ENCODE results near the gene P2RY12. TPM values are rescaled to one million over a fixed set of nuclear protein-coding genes. Genes with fewer than 3 reads are reported as not detected.

Gene P2RY12
- total RNA-seq, 1 donor from 2014 or later, result not detected

GRCh38 chr3:151327571-151328198 lies 56.9 kb downstream of the P2RY12 start:
- Mint-ChIP-seq H3K4me1 (ENCODE audit: low read depth) (peaks cover 22% of the 10 kb centered on the region), H3K9me3 (no peaks in the 10 kb centered on the region), H3K36me3 (ENCODE audit: low read depth) (no peaks in the 10 kb centered on the region), H3K27ac (no peak overlapping the region), H3K27me3 (ENCODE audit: low read depth) (no peaks in the 10 kb centered on the region), H3K4me3 (ENCODE audit: low read depth) (no peak overlapping the region)
- DNase-seq (ENCODE audit: low spot score), result no peak
- intact Hi-C loops (cut with micrococcal nuclease), result loop anchor here (1.0 to 5.0 kb wide), 2 partner anchors 37 to 100 kb away; no protein-coding TSS in a partner anchor

GRCh38 chr3:151322511-151322910 lies 62.0 kb downstream of the P2RY12 start:
- intact Hi-C loops (cut with micrococcal nuclease), result no loop called here
- Mint-ChIP-seq H3K4me3 (ENCODE audit: low read depth) (no peak overlapping the region), H3K9me3 (no peaks in the 10 kb centered on the region), H3K36me3 (ENCODE audit: low read depth) (no peaks in the 10 kb centered on the region), H3K27ac (no peak overlapping the region), H3K4me1 (ENCODE audit: low read depth) (peaks cover 45% of the 10 kb centered on the region), H3K27me3 (ENCODE audit: low read depth) (no peaks in the 10 kb centered on the region)
- DNase-seq (ENCODE audit: low spot score), result no peak

DNA sequence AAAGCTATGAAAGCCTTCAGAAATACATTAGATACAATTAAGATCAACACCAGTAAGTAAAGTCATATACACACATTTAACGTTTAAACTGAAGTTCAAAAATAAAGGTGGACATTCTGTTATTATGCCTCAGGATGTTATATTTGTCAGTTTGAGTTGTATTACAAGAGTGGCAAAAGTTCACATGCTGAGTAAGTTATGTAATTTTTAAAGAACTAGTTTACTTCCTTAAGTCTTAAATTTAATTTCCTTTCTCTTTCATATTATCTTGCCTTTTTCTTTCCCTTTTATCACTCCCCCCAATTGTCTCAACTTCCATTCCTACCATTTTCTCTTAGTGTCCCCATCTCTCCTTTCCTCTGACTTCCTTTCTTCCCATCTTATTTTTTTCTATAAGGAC lies 63.0 kb downstream of the P2RY12 start:
- Mint-ChIP-seq H3K36me3 (ENCODE audit: low read depth) (no peaks in the 10 kb centered on the region), H3K4me1 (ENCODE audit: low read depth) (peaks cover 48% of the 10 kb centered on the region), H3K4me3 (ENCODE audit: low read depth) (no peak overlapping the region), H3K27ac (no peak overlapping the region), H3K9me3 (no peaks in the 10 kb centered on the region), H3K27me3 (ENCODE audit: low read depth) (no peaks in the 10 kb centered on the region)
- intact Hi-C loops (cut with micrococcal nuclease), result no loop called here
- DNase-seq (ENCODE audit: low spot score), result no peak

DNA sequence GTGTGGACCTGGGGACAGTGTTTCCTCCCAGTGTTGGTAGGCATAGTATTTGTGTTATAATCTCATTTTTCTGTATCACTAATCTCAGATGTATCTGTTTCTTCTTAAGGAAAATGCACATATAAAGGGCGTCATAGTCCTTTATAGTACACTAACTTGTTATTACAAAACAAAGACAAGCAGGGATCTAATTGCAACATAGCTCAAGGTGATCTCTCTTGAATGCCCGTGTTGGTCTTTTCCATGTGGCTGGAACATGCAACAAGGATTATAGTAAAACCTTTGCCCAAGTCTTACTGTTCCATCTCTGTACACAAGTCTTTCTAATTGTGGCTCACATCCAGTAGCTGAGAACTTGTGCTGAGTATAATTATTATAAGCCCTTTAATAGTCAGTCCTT lies 64.4 kb downstream of the P2RY12 start:
- H3K36me3 Mint-ChIP-seq (ENCODE audit: low read depth), result no peaks in the 10 kb centered on the region
- DNase-seq (ENCODE audit: low spot score), result no peak
- H3K9me3 Mint-ChIP-seq, result no peaks in the 10 kb centered on the region
- intact Hi-C loops (cut with micrococcal nuclease), result loop anchor here (1.0 kb wide), 1 partner anchor 36 kb away; no protein-coding TSS in a partner anchor
- no peaks in the 10 kb centered on the region for H3K27me3 Mint-ChIP-seq (ENCODE audit: low read depth)
- H3K4me1 Mint-ChIP-seq (ENCODE audit: low read depth), result peaks cover 61% of the 10 kb centered on the region
- no peak overlapping the region for H3K4me3 Mint-ChIP-seq (ENCODE audit: low read depth)
- no peak overlapping the region for H3K27ac Mint-ChIP-seq

- Mint-ChIP-seq H3K27me3 (ENCODE audit: low read depth) (no peaks in the 10 kb centered on the region), H3K4me3 (ENCODE audit: low read depth) (no peak overlapping the region), H3K4me1 (ENCODE audit: low read depth) (peaks cover 66% of the 10 kb centered on the region), H3K27ac (no peak overlapping the region), H3K9me3 (no peaks in the 10 kb centered on the region), H3K36me3 (ENCODE audit: low read depth) (no peaks in the 10 kb centered on the region)
- no peak for DNase-seq (ENCODE audit: low spot score)
- intact Hi-C loops (cut with micrococcal nuclease), result loop anchor here (1.0 to 10.0 kb wide), 2 partner anchors 35 to 805 kb away; no protein-coding TSS in a partner anchor
Observed at GRCh38 chr3:151319628-151320027, 64.9 kb downstream of the P2RY12 start.

- H3K27ac Mint-ChIP-seq, result no peak overlapping the region
- no peaks in the 10 kb centered on the region for H3K36me3 Mint-ChIP-seq (ENCODE audit: low read depth)
- DNase-seq (ENCODE audit: low spot score), result no peak
- no peaks in the 10 kb centered on the region for H3K27me3 Mint-ChIP-seq (ENCODE audit: low read depth)
- H3K9me3 Mint-ChIP-seq, result no peaks in the 10 kb centered on the region
- H3K4me1 Mint-ChIP-seq (ENCODE audit: low read depth), result peaks cover 68% of the 10 kb centered on the region
- no peak overlapping the region for H3K4me3 Mint-ChIP-seq (ENCODE audit: low read depth)
- intact Hi-C loops (cut with micrococcal nuclease), result loop anchor here (10.0 kb wide), 1 partner anchor 806 kb away; no protein-coding TSS in a partner anchor
Observed at GRCh38 chr3:151318991-151319390, 65.6 kb downstream of the P2RY12 start.

DNA sequence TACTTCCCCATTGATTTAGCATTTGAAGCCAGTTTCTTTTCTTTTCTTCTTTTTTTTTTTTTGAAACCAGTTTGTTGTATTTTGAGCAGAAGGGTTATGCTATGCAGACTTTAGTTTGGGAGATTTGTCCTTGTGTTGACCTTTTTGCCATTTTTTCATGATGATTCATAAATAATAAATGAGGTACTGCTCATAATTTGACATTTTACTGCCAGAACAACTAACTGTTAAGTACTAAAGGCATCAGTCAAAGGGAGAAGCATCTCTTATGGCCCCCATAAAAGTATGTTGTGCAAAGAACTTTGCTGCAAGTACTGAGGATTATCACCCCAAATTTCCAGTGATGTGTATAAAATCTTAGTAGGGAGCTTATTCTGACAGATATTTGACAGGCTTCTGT lies 66.2 kb downstream of the P2RY12 start:
- no peak for DNase-seq (ENCODE audit: low spot score)
- H3K27me3 Mint-ChIP-seq (ENCODE audit: low read depth), result no peaks in the 10 kb centered on the region
- H3K27ac Mint-ChIP-seq, result no peak overlapping the region
- intact Hi-C loops (cut with micrococcal nuclease), result loop anchor here (10.0 kb wide), 1 partner anchor 806 kb away; no protein-coding TSS in a partner anchor
- no peaks in the 10 kb centered on the region for H3K9me3 Mint-ChIP-seq
- no peaks in the 10 kb centered on the region for H3K36me3 Mint-ChIP-seq (ENCODE audit: low read depth)
- H3K4me3 Mint-ChIP-seq (ENCODE audit: low read depth), result no peak overlapping the region
- peaks cover 62% of the 10 kb centered on the region for H3K4me1 Mint-ChIP-seq (ENCODE audit: low read depth)

GRCh38 chr3:151316267-151316991 lies 68.1 kb downstream of the P2RY12 start, which contains the start of gene GPR87:
GPR87 (minus strand) TSS chr3:151316820; CDS start chr3:151300100, 16,720 bp downstream.
- Mint-ChIP-seq H3K4me1 (ENCODE audit: low read depth) (peaks cover 51% of the 10 kb centered on the region), H3K27ac (peak within 1 kb of the TSS; percentile 80), H3K4me3 (ENCODE audit: low read depth) (peak within 1 kb of the TSS; percentile 55), H3K9me3 (no peaks in the 10 kb centered on the region), H3K27me3 (ENCODE audit: low read depth) (no peaks in the 10 kb centered on the region), H3K36me3 (ENCODE audit: low read depth) (peaks cover 4% of the 10 kb centered on the region)
- intact Hi-C loops (cut with micrococcal nuclease), result loop anchor here (1.0 to 10.0 kb wide), 4 partner anchors 11 to 808 kb away; no protein-coding TSS in a partner anchor
- no peak for DNase-seq (ENCODE audit: low spot score)

DNA sequence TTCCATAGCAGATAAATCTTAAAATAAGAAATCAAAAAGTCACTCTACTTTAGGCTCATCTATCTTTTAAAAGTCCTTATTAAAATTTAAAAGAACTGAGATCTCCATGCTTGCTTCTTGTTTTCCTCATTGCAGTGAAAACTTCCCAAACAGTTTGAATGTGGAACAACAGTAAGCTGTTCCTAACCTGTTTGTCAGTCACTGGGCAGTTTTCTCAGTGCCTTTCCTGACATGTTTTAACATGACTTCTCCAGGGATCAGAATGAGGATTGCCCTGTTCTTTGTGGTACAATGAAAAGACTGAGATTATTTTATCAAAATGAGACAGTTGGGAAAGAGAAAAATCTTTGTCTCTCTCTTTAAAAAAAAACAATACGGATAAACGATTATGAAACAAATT lies 68.7 kb downstream of the P2RY12 start:
- no peak for DNase-seq (ENCODE audit: low spot score)
- Mint-ChIP-seq H3K4me1 (ENCODE audit: low read depth) (peaks cover 48% of the 10 kb centered on the region), H3K36me3 (ENCODE audit: low read depth) (peaks cover 4% of the 10 kb centered on the region), H3K27ac (peak overlapping the region; percentile 80), H3K9me3 (no peaks in the 10 kb centered on the region), H3K27me3 (ENCODE audit: low read depth) (no peaks in the 10 kb centered on the region), H3K4me3 (ENCODE audit: low read depth) (peak overlapping the region; percentile 55)
- intact Hi-C loops (cut with micrococcal nuclease), result loop anchor here (1.0 to 10.0 kb wide), 4 partner anchors 11 to 809 kb away; no protein-coding TSS in a partner anchor

DNA sequence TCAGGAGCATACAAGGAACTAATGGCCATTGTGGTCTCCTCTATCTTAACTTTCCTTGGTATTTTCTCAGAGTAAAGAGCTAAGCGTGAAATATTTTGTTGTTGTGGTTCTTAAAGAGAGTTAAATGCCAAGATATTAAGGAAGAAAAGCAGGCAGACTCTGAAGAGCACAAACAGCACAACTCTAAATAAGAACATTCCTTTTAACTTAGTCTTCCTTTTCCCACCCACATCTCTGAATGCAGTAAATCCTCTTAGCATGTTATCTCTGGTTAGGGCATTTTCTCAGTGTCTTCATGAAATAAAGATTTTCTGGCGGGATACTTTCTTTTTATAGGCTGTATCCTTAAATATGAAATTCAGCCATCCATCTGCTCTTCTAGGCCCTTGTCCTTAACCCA lies 69.4 kb downstream of the P2RY12 start:
- Mint-ChIP-seq H3K9me3 (no peaks in the 10 kb centered on the region), H3K27me3 (ENCODE audit: low read depth) (no peaks in the 10 kb centered on the region), H3K27ac (no peak overlapping the region), H3K4me1 (ENCODE audit: low read depth) (peaks cover 43% of the 10 kb centered on the region), H3K4me3 (ENCODE audit: low read depth) (peak overlapping the region; percentile 17), H3K36me3 (ENCODE audit: low read depth) (peaks cover 4% of the 10 kb centered on the region)
- DNase-seq (ENCODE audit: low spot score), result no peak
- intact Hi-C loops (cut with micrococcal nuclease), result loop anchor here (10.0 kb wide), 1 partner anchor 810 kb away; no protein-coding TSS in a partner anchor

DNA sequence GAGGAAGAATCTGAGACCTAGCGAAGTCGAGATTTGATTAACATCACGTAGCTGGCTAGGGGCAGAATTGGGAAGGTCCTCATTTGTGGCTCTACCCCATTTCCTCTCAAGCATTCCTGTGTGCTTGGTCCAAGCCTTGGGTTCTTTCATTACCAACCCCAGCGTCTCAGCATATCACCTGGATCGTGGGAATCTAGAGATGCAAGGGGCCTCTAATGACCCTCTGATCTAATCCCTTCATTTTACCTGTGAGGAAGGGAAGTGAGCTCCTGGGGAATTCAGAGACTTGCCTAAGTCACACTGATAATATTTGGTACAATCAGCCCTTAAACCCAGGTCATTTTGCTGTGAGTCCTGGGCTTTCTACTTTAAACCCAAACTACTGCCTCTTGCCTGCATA lies 70.0 kb downstream of the P2RY12 start:
- H3K36me3 Mint-ChIP-seq (ENCODE audit: low read depth), result peaks cover 4% of the 10 kb centered on the region
- peaks cover 41% of the 10 kb centered on the region for H3K4me1 Mint-ChIP-seq (ENCODE audit: low read depth)
- intact Hi-C loops (cut with micrococcal nuclease), result loop anchor here (10.0 kb wide), 1 partner anchor 810 kb away; no protein-coding TSS in a partner anchor
- no peaks in the 10 kb centered on the region for H3K9me3 Mint-ChIP-seq
- H3K4me3 Mint-ChIP-seq (ENCODE audit: low read depth), result no peak overlapping the region
- H3K27ac Mint-ChIP-seq, result no peak overlapping the region
- no peak for DNase-seq (ENCODE audit: low spot score)
- H3K27me3 Mint-ChIP-seq (ENCODE audit: low read depth), result no peaks in the 10 kb centered on the region

DNA sequence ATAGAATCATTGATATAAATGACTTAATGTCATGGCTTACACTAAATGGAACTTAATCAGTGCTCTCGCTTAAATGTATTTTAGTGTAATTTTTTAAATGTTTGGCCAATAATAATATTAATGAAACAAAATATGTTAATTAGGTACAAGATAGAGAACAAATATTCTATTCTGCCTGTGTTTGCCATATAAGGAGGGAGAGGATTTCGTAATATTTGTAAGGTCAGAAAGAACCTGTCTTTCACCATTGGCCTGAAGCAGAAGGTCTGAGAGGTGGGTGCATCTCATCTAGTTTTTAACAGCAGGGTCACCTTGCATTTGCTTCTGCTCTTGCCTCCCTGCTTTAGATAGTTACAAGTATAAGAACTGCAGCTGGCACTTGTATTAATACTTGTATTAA lies 70.4 kb downstream of the P2RY12 start:
- H3K36me3 Mint-ChIP-seq (ENCODE audit: low read depth), result peaks cover 4% of the 10 kb centered on the region
- H3K4me3 Mint-ChIP-seq (ENCODE audit: low read depth), result no peak overlapping the region
- peaks cover 44% of the 10 kb centered on the region for H3K4me1 Mint-ChIP-seq (ENCODE audit: low read depth)
- no peak for DNase-seq (ENCODE audit: low spot score)
- no peaks in the 10 kb centered on the region for H3K9me3 Mint-ChIP-seq
- intact Hi-C loops (cut with micrococcal nuclease), result loop anchor here (10.0 kb wide), 1 partner anchor 811 kb away; no protein-coding TSS in a partner anchor
- H3K27me3 Mint-ChIP-seq (ENCODE audit: low read depth), result no peaks in the 10 kb centered on the region
- H3K27ac Mint-ChIP-seq, result no peak overlapping the region

DNA sequence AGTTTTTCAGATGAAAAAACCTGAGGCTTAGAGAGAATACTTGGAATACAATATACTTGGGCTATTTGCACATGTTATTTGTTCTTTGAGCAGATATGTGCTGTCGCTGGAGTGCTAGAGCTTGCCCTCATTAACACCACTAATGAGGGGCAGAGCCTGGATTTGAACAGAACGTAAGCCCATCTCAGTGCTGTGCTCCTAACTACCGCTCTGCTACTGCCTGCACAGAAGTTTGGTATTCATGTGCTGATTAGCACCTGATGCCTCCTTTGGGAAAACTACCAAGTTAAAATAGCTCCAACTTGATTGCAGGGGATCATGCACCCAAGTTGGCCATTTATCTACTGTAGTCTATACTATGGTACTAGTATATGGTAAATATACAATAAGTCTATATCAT lies 71.6 kb downstream of the P2RY12 start:
- Mint-ChIP-seq H3K27me3 (ENCODE audit: low read depth) (no peaks in the 10 kb centered on the region), H3K27ac (no peak overlapping the region), H3K4me1 (ENCODE audit: low read depth) (peaks cover 46% of the 10 kb centered on the region), H3K36me3 (ENCODE audit: low read depth) (peaks cover 4% of the 10 kb centered on the region), H3K4me3 (ENCODE audit: low read depth) (no peak overlapping the region), H3K9me3 (no peaks in the 10 kb centered on the region)
- DNase-seq (ENCODE audit: low spot score), result no peak
- intact Hi-C loops (cut with micrococcal nuclease), result loop anchor here (10.0 kb wide), 1 partner anchor 812 kb away; no protein-coding TSS in a partner anchor
